H9 (cell line): ENCODE results near the gene LRRC8E. TPM values are rescaled to one million over a fixed set of nuclear protein-coding genes. Genes with fewer than 3 reads are reported as not detected.

Experiments used
- DNase-seq: peaks from one replicate; pipeline ENCODE4 v3.0.0-alpha.2; 2017
- H2AFZ ChIP-seq: one replicate; pipeline ENCODE4 v1.6.1; 2013; ENCODE audit warnings: mild to moderate bottlenecking, low read length, control low read depth, moderate library complexity
- H2AK5ac ChIP-seq: 2 replicates; pipeline ENCODE4 v1.6.1; 2013; ENCODE audit warnings: low read length, control low read depth, mixed read lengths; ENCODE audit not compliant: insufficient read length
- H2BK120ac ChIP-seq: one replicate; pipeline ENCODE4 v1.6.1; 2013; ENCODE audit warnings: low read depth, mild to moderate bottlenecking, low read length, control low read depth, inconsistent platforms; ENCODE audit not compliant: poor library complexity, severe bottlenecking
- H2BK12ac ChIP-seq: 2 replicates; pipeline ENCODE4 v1.6.1; 2013; ENCODE audit warnings: low read length, control low read depth, mixed read lengths, low read depth; ENCODE audit not compliant: insufficient read length
- H2BK15ac ChIP-seq: 2 replicates; pipeline ENCODE4 v1.6.1; 2013; ENCODE audit warnings: low read depth, low read length, control low read depth
- H2BK20ac ChIP-seq: one replicate; pipeline ENCODE4 v1.6.1; 2013; ENCODE audit warnings: low read depth, mild to moderate bottlenecking, low read length, control low read depth, inconsistent platforms; ENCODE audit not compliant: poor library complexity, severe bottlenecking
- H2BK5ac ChIP-seq: 2 replicates; pipeline ENCODE4 v1.6.1; 2013; ENCODE audit warnings: low read length, control low read depth, mixed read lengths; ENCODE audit not compliant: insufficient read length
- H3K14ac ChIP-seq: 2 replicates; pipeline ENCODE4 v1.6.1; 2013; ENCODE audit warnings: low read length, control low read depth; ENCODE audit not compliant: insufficient read depth
- H3K18ac ChIP-seq: 2 replicates; pipeline ENCODE4 v1.6.1; 2013; ENCODE audit warnings: low read depth, mild to moderate bottlenecking, mixed read lengths, low read length, control low read depth; ENCODE audit not compliant: insufficient read length
- H3K23ac ChIP-seq: 2 replicates; pipeline ENCODE4 v1.6.1; 2013; ENCODE audit warnings: low read length, control low read depth, mixed read lengths, low read depth; ENCODE audit not compliant: insufficient read length
- H3K23me2 ChIP-seq: 2 replicates; pipeline ENCODE4 v1.6.1; 2013; ENCODE audit warnings: low read depth, mild to moderate bottlenecking, mixed read lengths, low read length, control low read depth; ENCODE audit not compliant: insufficient read length, poor library complexity, severe bottlenecking
- H3K27ac ChIP-seq: 2 replicates; pipeline ENCODE4 v1.5.1; 2013; ENCODE audit warnings: low read length, control low read depth, mixed read lengths, low read depth; ENCODE audit not compliant: insufficient read length
- H3K27me3 ChIP-seq: 2 replicates; pipeline ENCODE4 v1.6.1; 2013; ENCODE audit warnings: low read length, control low read depth, inconsistent platforms; ENCODE audit not compliant: insufficient read depth
- H3K4ac ChIP-seq: 2 replicates; pipeline ENCODE4 v1.6.1; 2013; ENCODE audit warnings: low read depth, mild to moderate bottlenecking, control low read depth, inconsistent platforms, low read length, moderate library complexity
- H3K4me1 ChIP-seq: 2 replicates; pipeline ENCODE4 v1.6.1; 2013; ENCODE audit warnings: low read length, control low read depth, inconsistent platforms; ENCODE audit not compliant: insufficient read depth
- H3K4me2 ChIP-seq: 2 replicates; pipeline ENCODE4 v1.6.1; 2013; ENCODE audit warnings: low read length, control low read depth, mixed read lengths; ENCODE audit not compliant: insufficient read length, insufficient read depth
- H3K56ac ChIP-seq: 2 replicates; pipeline ENCODE4 v1.6.1; 2013; ENCODE audit warnings: low read depth, mild to moderate bottlenecking, mixed read lengths, low read length, control low read depth; ENCODE audit not compliant: insufficient read length
- H3K79me1 ChIP-seq: 2 replicates; pipeline ENCODE4 v1.6.1; 2013; ENCODE audit warnings: low read depth, mild to moderate bottlenecking, moderate library complexity, low read length, control low read depth, inconsistent platforms; ENCODE audit not compliant: insufficient read depth, poor library complexity, severe bottlenecking
- H3K79me2 ChIP-seq: 2 replicates; pipeline ENCODE4 v1.6.1; 2013; ENCODE audit warnings: low read length, control low read depth, inconsistent platforms; ENCODE audit not compliant: insufficient read depth
- H3K9ac ChIP-seq: 2 replicates; pipeline ENCODE4 v1.6.1; 2013; ENCODE audit warnings: low read length, control low read depth, mixed read lengths; ENCODE audit not compliant: insufficient read length; ENCODE audit errors: extremely low read depth
- H3K9me3 ChIP-seq: one replicate; pipeline ENCODE4 v1.6.1; 2013; ENCODE audit warnings: low read depth, low read length, inconsistent platforms; ENCODE audit not compliant: control insufficient read depth
- H3T11ph ChIP-seq: one replicate; pipeline ENCODE4 v1.6.1; 2013; ENCODE audit warnings: mild to moderate bottlenecking, low read length, control low read depth, inconsistent platforms
- H4K20me1 ChIP-seq: one replicate; pipeline ENCODE4 v1.6.1; 2013; ENCODE audit not compliant: control insufficient read depth, insufficient read length, insufficient read depth
- H4K5ac ChIP-seq: 2 replicates; pipeline ENCODE4 v1.6.1; 2013; ENCODE audit warnings: low read depth, mild to moderate bottlenecking, mixed read lengths, low read length, control low read depth; ENCODE audit not compliant: insufficient read length
- H4K8ac ChIP-seq: replicated peaks from 2 replicates; pipeline ENCODE4 v1.6.1; 2013; ENCODE audit warnings: low read length, control low read depth, mixed read lengths, low read depth; ENCODE audit not compliant: insufficient read length
- H4K91ac ChIP-seq: 2 replicates; pipeline ENCODE4 v1.6.1; 2013; ENCODE audit warnings: low read depth, mild to moderate bottlenecking, moderate library complexity, mixed read lengths, low read length, control low read depth; ENCODE audit not compliant: insufficient read length
- H3K27ac Mint-ChIP-seq, 3 experiments: 2 replicates in 2 of 3; 3 replicates in 1 of 3; pipeline ENCODE4 v1.8.0; 2020 to 2021; ENCODE audit warnings: mixed read lengths in 3 of 3, mild to moderate bottlenecking in 1 of 3, moderate library complexity in 1 of 3
- H3K27me3 Mint-ChIP-seq: 2 replicates; pipeline ENCODE4 v1.8.0; 2021; ENCODE audit warnings: low read depth, mild to moderate bottlenecking, moderate library complexity, mixed read lengths
- H3K36me3 Mint-ChIP-seq, 3 experiments: 2 replicates in 2 of 3; 3 replicates in 1 of 3; pipeline ENCODE4 v1.8.0; 2020 to 2021; ENCODE audit warnings: low read depth in 3 of 3, mixed read lengths in 3 of 3; ENCODE audit not compliant: insufficient read depth in 1 of 3
- H3K4me1 Mint-ChIP-seq, 2 experiments: 2 replicates each; pipeline ENCODE4 v1.8.0; 2020; ENCODE audit warnings: mixed read lengths in 2 of 2
- H3K4me3 Mint-ChIP-seq, 2 experiments: 2 replicates in 1 of 2; 3 replicates in 1 of 2; pipeline ENCODE4 v1.8.0; 2020 to 2021; ENCODE audit warnings: mild to moderate bottlenecking in 2 of 2, mixed read lengths in 2 of 2, moderate library complexity in 1 of 2
- H3K9me3 Mint-ChIP-seq, 2 experiments: 2 replicates in 1 of 2; 3 replicates in 1 of 2; pipeline ENCODE4 v1.8.0; 2020; ENCODE audit warnings: mild to moderate bottlenecking in 2 of 2, mixed read lengths in 2 of 2, moderate library complexity in 1 of 2
- CTCF ChIP-seq: fragments of 200-600 bp; sonication (generic); conservative IDR thresholded peaks from 3 replicates; pipeline ENCODE4 v1.8.0; 2021; ENCODE audit warnings: antibody characterized with exemption, mild to moderate bottlenecking
- WGBS: extraction: QIAGEN DNeasy Blood & Tissue Kit; methylation state at CpG from one replicate; pipeline ENCODE4 v1.1.7; 2013; ENCODE audit warnings: missing lambda C conversion rate, low lambda C conversion rate, mixed read lengths; ENCODE audit not compliant: insufficient read length; ENCODE audit errors: extremely low coverage; 5-methylcytosine and 5-hydroxymethylcytosine counted together
- total RNA-seq: library from RNA; stranded (reverse); gene quantifications from 2 replicates; pipeline ENCODE4 v1.2.1, GENCODE V29; 2021

The LRRC8E gene
- total RNA-seq, 1 experiment from 2014 or later, result 4.8 TPM

GRCh38 chr19:7857727-7858108 lies 30.6 kb upstream of the LRRC8E start:
- Histone ChIP-seq H4K91ac (no peak overlapping the region), H3K56ac (no peak overlapping the region), H4K20me1 (peaks cover 2% of the 10 kb centered on the region), H3K27ac (no peak overlapping the region), H3T11ph (no peak overlapping the region), H3K27me3 (no peaks in the 10 kb centered on the region; the same call in 1 of the 2 replicates), H2BK5ac (no peak overlapping the region), H3K79me1 (no peaks in the 10 kb centered on the region), H2BK12ac (no peak overlapping the region), H3K23ac (no peak overlapping the region), H2BK15ac (no peak overlapping the region), H3K9me3 (no peaks in the 10 kb centered on the region), H3K14ac (0 out of 2 replicates have a peak overlapping the region, but pooled peaks have one; percentile 50), H2AFZ (no peak overlapping the region), H4K5ac (no peak overlapping the region), H4K8ac (no peak overlapping the region), H3K23me2 (peaks cover 8% of the 10 kb centered on the region), H3K9ac (no peak overlapping the region), H3K79me2 (no peaks in the 10 kb centered on the region), H2AK5ac (no peak overlapping the region), H3K18ac (no peak overlapping the region), H2BK20ac (no peak overlapping the region), H3K4me2 (peak overlapping the region; percentile 58), H3K4me1 (no peaks in the 10 kb centered on the region; the same call in 1 of the 2 replicates), H3K4ac (no peak overlapping the region), H2BK120ac (no peak overlapping the region)
- H3K27me3 Mint-ChIP-seq, result peaks cover 55% of the 10 kb centered on the region
- TF ChIP-seq CTCF, result no peak
- H3K27ac Mint-ChIP-seq, result no peak overlapping the region
- H3K36me3 Mint-ChIP-seq, result no peaks in the 10 kb centered on the region; a peak in 1 of 7 replicates
- DNase-seq, result no peak
- WGBS, result no CpG with 5 or more reads among the region's 8 CpGs
- no peaks in the 10 kb centered on the region for H3K9me3 Mint-ChIP-seq
- peaks cover 14 to 46% of the 10 kb centered on the region in 2 experiments for H3K4me1 Mint-ChIP-seq
- H3K4me3 Mint-ChIP-seq, result peak overlapping the region in 1 of 2 experiments; percentile 51; a peak in 2 of 5 replicates
